Measurements from ENCODE around the gene DYSF.
"Not testable (repeated sequence)": the region's sequence is repeated elsewhere in the genome, so short reads cannot be mapped to it uniquely, and the experiment has no call there.

DYSF gene

DNA sequence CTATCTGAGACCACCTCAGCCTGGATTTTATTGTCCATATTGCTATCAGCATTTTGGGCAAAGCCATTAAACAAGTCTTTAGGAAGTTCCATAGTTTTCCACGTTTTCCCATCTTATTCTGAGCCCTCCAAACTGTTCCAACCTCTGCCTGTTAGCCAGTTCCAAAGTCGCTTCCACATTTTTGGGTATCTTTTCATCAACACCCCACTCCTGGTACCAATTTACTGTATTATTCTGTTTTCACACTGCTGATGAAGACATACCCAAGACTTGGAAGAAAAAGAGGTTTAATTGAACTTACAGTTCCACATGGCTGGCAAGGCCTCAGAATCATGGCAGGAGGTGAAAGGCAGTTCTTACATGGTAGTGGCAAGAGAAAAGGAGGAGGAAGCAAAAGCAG lies 204.9 kb downstream of the DYSF start:
- not testable (repeated sequence) for DNase-seq (ENCODE audit: low read depth); H3K4me3 ChIP-seq (ENCODE audit: low read depth, low read length)

- H3K4me3 ChIP-seq (ENCODE audit: low read depth, low read length), result no peak overlapping the region
- no peak for DNase-seq (ENCODE audit: low read depth)
Measured at GRCh38 chr2:71658771-71659170, 205.4 kb downstream of the DYSF start.

GRCh38 chr2:71659868-71660518 lies 206.6 kb downstream of the DYSF start:
- no peak overlapping the region for H3K4me3 ChIP-seq (ENCODE audit: low read depth, low read length)
- DNase-seq (ENCODE audit: low read depth), result no peak

DNA sequence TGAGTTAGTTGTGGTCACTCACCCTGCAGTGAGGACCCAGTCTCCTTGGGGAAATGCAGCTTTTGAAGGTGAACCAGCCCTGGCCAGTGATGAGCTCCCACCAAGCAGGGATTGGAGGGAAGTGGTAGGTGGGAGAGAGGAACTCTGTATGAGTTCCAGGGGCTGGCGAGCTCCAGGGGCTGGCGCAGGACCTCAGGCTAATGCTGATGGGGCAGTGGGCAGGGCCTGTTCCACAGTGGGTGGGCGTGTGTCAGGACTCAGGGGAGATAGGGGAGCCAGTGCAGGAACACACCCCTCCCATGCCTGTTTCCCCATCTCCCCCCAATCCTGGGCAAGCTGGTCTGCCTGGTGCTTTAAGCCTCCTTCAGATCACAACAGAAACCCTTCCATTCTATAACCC lies 208.4 kb downstream of the DYSF start:
- no peak for DNase-seq (ENCODE audit: low read depth)
- no peak overlapping the region for H3K4me3 ChIP-seq (ENCODE audit: low read depth, low read length)

- DNase-seq (ENCODE audit: low read depth), result no peak
- H3K4me3 ChIP-seq (ENCODE audit: low read depth, low read length), result no peak overlapping the region
Measured at GRCh38 chr2:71662665-71663394, 209.5 kb downstream of the DYSF start.

DNA sequence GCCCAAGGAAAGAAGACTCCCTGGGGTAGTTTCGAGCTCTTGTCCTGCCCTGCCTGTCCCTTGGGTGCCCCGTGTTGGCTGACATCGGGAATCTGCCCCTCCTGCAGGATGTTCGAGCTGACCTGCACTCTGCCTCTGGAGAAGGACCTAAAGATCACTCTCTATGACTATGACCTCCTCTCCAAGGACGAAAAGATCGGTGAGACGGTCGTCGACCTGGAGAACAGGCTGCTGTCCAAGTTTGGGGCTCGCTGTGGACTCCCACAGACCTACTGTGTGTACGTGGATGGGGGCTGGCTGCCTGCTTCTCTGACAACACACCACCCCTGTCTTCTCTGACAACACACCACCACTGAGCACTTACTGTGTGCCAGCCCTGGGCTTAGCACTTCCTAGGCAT lies 210.8 kb downstream of the DYSF start:
- DNase-seq (ENCODE audit: low read depth), result no peak
- no peak overlapping the region for H3K4me3 ChIP-seq (ENCODE audit: low read depth, low read length)

- no peak for DNase-seq (ENCODE audit: low read depth)
- H3K4me3 ChIP-seq (ENCODE audit: low read depth, low read length), result no peak overlapping the region
Measured at GRCh38 chr2:71665168-71666093, 212.1 kb downstream of the DYSF start.

- DNase-seq (ENCODE audit: low read depth), result no peak
- H3K4me3 ChIP-seq (ENCODE audit: low read depth, low read length), result no peak overlapping the region
Measured at GRCh38 chr2:71666094-71666474, 212.7 kb downstream of the DYSF start.

DNA sequence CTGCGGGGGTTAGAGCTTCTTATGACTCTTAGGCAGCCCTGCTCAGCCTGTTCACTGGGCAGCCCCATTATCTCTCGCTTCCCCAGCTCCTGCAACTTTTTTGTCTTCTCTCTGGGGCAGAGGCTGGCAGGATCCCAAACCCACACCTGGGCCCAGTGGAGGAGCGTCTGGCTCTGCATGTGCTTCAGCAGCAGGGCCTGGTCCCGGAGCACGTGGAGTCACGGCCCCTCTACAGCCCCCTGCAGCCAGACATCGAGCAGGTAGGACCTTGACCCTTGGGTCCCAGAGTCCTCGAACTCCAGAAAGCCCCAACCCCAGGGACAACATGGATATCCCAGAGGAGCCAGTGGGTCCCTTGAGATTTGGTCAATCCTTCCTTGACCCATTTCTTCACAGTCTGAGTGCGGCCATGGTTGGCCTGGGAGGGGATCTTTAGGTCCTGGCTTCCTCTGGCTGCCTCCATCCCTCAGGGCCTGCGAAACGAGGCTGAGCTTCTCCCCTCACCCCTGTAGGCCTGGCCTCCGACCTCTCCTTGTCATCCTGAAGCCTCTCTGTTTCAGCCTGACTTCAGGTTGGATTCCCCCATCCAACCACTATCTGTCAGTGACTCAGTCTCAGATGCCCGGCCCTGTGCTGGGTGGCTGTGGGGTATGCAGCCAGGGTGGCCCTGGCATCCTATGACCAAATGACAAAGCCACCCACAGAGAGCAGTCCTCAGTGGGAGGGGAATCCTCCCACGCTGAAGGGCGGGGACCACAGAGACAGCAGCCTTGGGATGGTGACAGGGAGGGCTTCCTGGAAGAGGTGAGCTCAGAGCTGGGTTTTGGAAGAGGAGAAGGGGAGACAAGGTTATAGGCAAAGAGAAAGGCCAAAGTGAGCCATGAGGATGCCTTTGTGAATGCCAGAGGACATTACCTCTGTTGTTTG lies 214.2 kb downstream of the DYSF start:
- no peak for DNase-seq (ENCODE audit: low read depth)
- no peak overlapping the region for H3K4me3 ChIP-seq (ENCODE audit: low read depth, low read length)

- H3K4me3 ChIP-seq (ENCODE audit: low read depth, low read length), result no peak overlapping the region
- no peak for DNase-seq (ENCODE audit: low read depth)
Measured at GRCh38 chr2:71668326-71669057, 215.1 kb downstream of the DYSF start.

GRCh38 chr2:71669058-71669456 lies 215.7 kb downstream of the DYSF start:
- H3K4me3 ChIP-seq (ENCODE audit: low read depth, low read length), result no peak overlapping the region
- no peak for DNase-seq (ENCODE audit: low read depth)

DNA sequence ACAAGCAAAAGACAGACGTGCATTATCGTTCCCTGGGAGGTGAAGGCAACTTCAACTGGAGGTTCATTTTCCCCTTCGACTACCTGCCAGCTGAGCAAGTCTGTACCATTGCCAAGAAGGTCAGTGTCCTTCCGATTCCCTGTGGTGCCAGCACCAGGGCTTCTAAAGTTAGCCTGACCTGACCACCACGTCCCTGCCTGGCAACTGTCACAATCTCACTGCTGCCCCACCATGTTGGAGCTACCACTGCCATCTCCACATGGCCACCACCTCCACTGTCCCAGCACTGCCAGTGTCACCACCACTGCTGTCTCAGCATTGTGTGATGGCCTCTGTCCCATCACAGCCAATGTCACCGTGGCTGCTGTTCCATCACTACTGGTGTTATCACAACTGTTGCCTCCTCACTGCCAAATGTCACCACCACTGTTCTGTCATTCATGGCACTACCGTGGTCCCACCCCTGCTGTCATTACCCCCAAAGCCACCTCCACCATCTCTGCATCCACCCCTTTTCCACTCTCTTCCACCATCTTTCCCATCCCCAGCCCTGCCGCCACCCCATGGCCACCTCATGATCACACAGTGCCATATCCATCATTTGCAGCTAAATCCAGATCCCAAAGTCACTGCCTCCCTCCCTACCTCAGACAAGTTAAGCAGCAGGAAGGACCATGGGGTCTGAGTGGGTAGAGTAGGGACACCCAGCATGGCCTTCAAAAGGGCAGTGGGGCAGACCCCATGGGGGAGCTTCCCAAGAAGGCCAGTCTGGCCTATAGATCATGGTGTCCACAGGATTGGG lies 216.5 kb downstream of the DYSF start:
- DNase-seq (ENCODE audit: low read depth), result no peak
- no peak overlapping the region for H3K4me3 ChIP-seq (ENCODE audit: low read depth, low read length)

DNA sequence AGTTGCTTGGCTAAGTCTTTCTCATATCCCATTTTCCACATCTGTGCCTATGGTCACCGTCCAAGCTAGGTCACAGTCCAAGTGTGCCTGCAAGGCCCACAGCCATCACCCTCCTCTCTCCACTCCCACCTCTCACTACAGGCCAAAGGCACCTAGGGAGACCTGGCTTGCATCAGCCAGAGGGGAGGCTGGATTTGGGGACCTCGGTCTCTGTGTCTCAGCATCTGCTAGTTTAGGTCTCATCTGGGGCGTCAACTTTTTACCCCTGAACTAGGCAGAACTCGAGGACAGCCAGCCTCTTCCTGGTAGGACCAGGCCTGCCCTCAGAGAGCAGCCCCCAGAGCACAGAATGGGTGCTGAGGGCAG lies 217.1 kb downstream of the DYSF start:
- no peak overlapping the region for H3K4me3 ChIP-seq (ENCODE audit: low read depth, low read length)
- no peak for DNase-seq (ENCODE audit: low read depth)

GRCh38 chr2:71671203-71671854 lies 218.0 kb downstream of the DYSF start:
- no peak for DNase-seq (ENCODE audit: low read depth)
- no peak overlapping the region for H3K4me3 ChIP-seq (ENCODE audit: low read depth, low read length)

DNA sequence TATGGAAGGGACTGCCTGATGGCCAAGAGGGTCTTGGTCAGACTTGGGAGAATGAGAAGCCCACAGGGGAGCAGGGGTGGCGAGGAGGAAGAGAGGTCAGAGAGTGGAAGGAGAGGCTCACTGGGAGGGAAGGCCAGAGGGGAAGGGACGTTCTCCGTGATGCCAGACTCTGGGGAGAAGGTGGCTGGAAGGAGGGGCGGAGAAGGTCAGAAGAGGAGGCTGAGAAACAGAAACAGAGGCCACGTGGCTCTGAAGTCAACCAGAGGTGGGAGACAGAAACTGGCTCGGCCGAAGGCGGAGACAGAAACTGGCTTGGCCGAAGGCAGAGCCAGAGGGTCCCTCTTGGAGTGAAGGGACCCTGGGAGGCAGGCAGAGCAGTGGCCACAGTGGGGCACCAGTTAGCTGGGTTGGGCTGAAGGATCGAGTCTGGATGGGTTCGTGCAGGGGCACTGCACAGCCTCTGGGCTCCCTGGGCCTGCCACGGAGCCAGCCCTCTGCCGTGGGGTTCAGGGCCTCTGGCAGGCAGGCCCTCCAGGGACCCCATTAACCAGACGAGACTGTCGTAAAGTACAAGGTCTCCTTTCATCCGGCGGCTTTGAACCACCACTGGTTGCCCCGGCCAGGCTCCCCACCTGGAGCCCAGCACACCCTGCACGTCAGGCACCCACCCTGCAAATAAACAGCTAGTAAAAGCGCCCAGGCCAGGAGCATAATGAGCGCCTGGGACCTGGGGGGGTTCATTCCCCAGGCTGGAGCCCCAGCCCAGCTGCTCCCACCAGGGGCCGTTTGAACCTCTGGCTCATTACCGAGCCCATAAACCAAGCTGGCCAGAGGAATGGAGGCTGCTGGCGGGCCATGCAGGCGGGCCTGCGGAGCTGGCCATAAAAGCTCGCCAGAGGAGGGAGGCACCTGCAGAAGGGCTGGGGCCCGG lies 218.8 kb downstream of the DYSF start:
- no peak for DNase-seq (ENCODE audit: low read depth)
- H3K4me3 ChIP-seq (ENCODE audit: low read depth, low read length), result no peak overlapping the region

Measured in skeletal muscle cell (primary cell).